Transverse colon (tissue), 4 donors: ENCODE results near the gene PSMB1. TPM values are rescaled to one million over a fixed set of nuclear protein-coding genes. Genes with fewer than 3 reads are reported as not detected.

Experiments used
- DNase-seq: peaks from one replicate; pipeline ENCODE4 v3.0.0-alpha.2; 2019
- H3K27ac ChIP-seq, 4 donors: fragments of 200-600 bp; sonication (generic); 2 replicates each; pipeline ENCODE4 v1.5.1; 2016 to 2018; ENCODE audit warnings: inconsistent platforms in 4 of 4
- H3K27me3 ChIP-seq: fragments of 200-600 bp; sonication (generic); 2 replicates; pipeline ENCODE4 v1.5.1; 2017; ENCODE audit warnings: inconsistent platforms
- H3K36me3 ChIP-seq, 4 donors: fragments of 200-600 bp; sonication (generic); 2 replicates each; pipeline ENCODE4 v1.5.1; 2017 to 2019; ENCODE audit warnings: inconsistent platforms in 4 of 4
- H3K4me1 ChIP-seq, 4 donors: fragments of 200-600 bp; sonication (generic); 2 replicates each; pipeline ENCODE4 v1.5.1; 2017 to 2020; ENCODE audit warnings: inconsistent platforms in 4 of 4
- H3K4me3 ChIP-seq, 4 donors: fragments of 200-600 bp; sonication (generic); 1 replicate in 1 of 4; 2 replicates in 3 of 4; pipeline versions ENCODE4 v1.5.1 to v1.6.1; 2017 to 2019; ENCODE audit warnings: inconsistent platforms in 4 of 4
- H3K9me3 ChIP-seq, 2 donors: fragments of 200-600 bp; sonication (generic); 2 replicates each; pipeline ENCODE4 v1.5.1; 2017 to 2019; ENCODE audit warnings: inconsistent platforms in 2 of 2
- CTCF ChIP-seq, 5 experiments: fragments of 200-600 bp in 3 of 5; fragments of 450-650 bp in 2 of 5; sonication (generic) in 3 of 5; IDR thresholded peaks; 1 replicate in 2 of 5; 2 replicates in 3 of 5; pipeline ENCODE4 v1.5.1; 2016 to 2017; ENCODE audit warnings: antibody characterized with exemption in 5 of 5, inconsistent platforms in 3 of 5, mild to moderate bottlenecking in 2 of 5, moderate library complexity in 1 of 5
- EP300 ChIP-seq: sonication (generic); formaldehyde crosslinking; IDR thresholded peaks from one replicate; pipeline ENCODE4 v1.6.1; 2017; ENCODE audit warnings: antibody characterized with exemption, low read depth
- POLR2A ChIP-seq: fragments of 450-650 bp; IDR thresholded peaks from one replicate; pipeline ENCODE4 v1.6.1; 2016; ENCODE audit warnings: antibody characterized with exemption, mild to moderate bottlenecking, moderate library complexity
- POLR2AphosphoS5 ChIP-seq, 3 donors: sonication (generic); formaldehyde crosslinking; IDR thresholded peaks; one replicate each; pipeline ENCODE4 v1.6.1; 2016; ENCODE audit warnings: antibody characterized with exemption in 3 of 3
- WGBS, 2 donors: methylation state at CpG; one replicate each; pipeline ENCODE4 v1.1.5; 2018; ENCODE audit warnings: low coverage in 1 of 2; 5-methylcytosine and 5-hydroxymethylcytosine counted together
- in situ Hi-C, 4 donors: fragments of 200-750 bp; cut with MboI; loops; one replicate each; pipeline versions ENCODE4 v1.15.0 to v1.15.1; 2017; ENCODE audit warnings: low sequenced_read_pairs in 3 of 4, low pct_ligation_motif_present in 1 of 4, low pct_unique_long_range_greater_than_20kb in 1 of 4
- intact Hi-C: fragments of 100-400 bp; cut with DNase I; formaldehyde crosslinking; loops from one replicate; pipeline ENCODE4 v1.15.1; 2023; ENCODE audit warnings: low total_unique reads
- total RNA-seq, 4 donors: library from RNA; depleted of rRNA; stranded (reverse); fragments of >200 nt; gene quantifications; one replicate each; pipeline ENCODE4 v1.1.0, GENCODE V29; 2016

The PSMB1 gene
- total RNA-seq, 4 donors from 2014 or later, result 39.2 to 152 (median 83.4) TPM

GRCh38 chr6:170487707-170488329, 65.3 kb downstream of the PSMB1 start:
- no peak for TF ChIP-seq POLR2A
- TF ChIP-seq CTCF (IDR thresholded peaks at IDR 0.05), result no peak
- TF ChIP-seq POLR2AphosphoS5 (IDR thresholded peaks at IDR 0.05), result no peak
- no peak for TF ChIP-seq EP300
- H3K27ac ChIP-seq, result no peak overlapping the region
- no peaks in the 10 kb centered on the region for H3K4me1 ChIP-seq
- H3K9me3 ChIP-seq, result no peaks in the 10 kb centered on the region
- no peak overlapping the region for H3K4me3 ChIP-seq
- H3K27me3 ChIP-seq, result no peaks in the 10 kb centered on the region
- WGBS, 2 donors, result 80 to 100% methylated on average over 2 to 4 of the region's 4 CpGs
- in situ Hi-C loops, result no loop called here
- DNase-seq, result no peak
- H3K36me3 ChIP-seq, result no peaks in the 10 kb centered on the region
- intact Hi-C loops, result no loop called here

DNA sequence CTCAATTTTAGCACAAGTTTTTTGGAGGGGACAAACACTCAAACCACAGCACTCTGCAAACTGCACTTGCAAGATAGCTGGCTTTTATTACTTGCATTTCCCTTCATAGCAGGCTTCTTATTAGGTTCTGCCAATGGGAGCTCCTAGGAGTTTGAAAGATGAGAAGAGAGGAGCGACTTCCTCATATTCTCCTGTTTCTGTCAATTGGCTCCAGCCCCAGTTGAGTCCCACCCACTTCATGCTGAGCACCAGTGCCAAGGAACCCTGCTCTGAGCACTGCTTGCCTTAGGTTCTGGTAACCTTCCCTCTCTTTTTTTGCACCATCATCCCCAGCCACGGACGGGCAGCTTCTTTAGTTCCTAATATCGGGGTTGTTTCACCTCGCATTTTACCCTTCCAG, 67.9 kb downstream of the PSMB1 start:
- TF ChIP-seq EP300, result no peak
- no peak for TF ChIP-seq POLR2A
- TF ChIP-seq CTCF (IDR thresholded peaks at IDR 0.05), result no peak
- no peak for TF ChIP-seq POLR2AphosphoS5 (IDR thresholded peaks at IDR 0.05)
- Histone ChIP-seq H3K36me3 (no peaks in the 10 kb centered on the region), H3K27ac (no peak overlapping the region), H3K27me3 (no peaks in the 10 kb centered on the region), H3K4me1 (no peaks in the 10 kb centered on the region), H3K9me3 (no peaks in the 10 kb centered on the region), H3K4me3 (no peak overlapping the region)
- intact Hi-C loops, result no loop called here
- in situ Hi-C loops, result no loop called here
- no peak for DNase-seq
- whole genome bisulfite sequencing, 2 donors, result 82% methylated on average over 5 of the region's 5 CpGs; no CpG with 5 or more reads in 1 of the 2 donors

Other genes with a start within 250 kb of the PSMB1 start
- gene FAM120B, start 246.5 kb downstream of the PSMB1 start, total RNA-seq, result 10 to 100 TPM; 24.7 to 35.9 (median 26.7) TPM
- 10 to 100 TPM in 3 of 4 donors, 1 to 10 TPM in 1; 7.5 to 17.7 (median 12.3) TPM for gene TBP, start 1.1 kb upstream of the PSMB1 start, total RNA-seq
- 10 to 100 TPM; 38.0 to 82.4 (median 62.6) TPM for gene PDCD2, start 31.3 kb upstream of the PSMB1 start, total RNA-seq